Esophagus mucosa (tissue), 1 donor: ENCODE results near the gene ZSCAN2. TPM values are rescaled to one million over a fixed set of nuclear protein-coding genes. Genes with fewer than 3 reads are reported as not detected.
A peak's percentile ranks its signal among the peaks of the same experiment; 100 is the strongest.
"Not testable (repeated sequence)": the region's sequence is repeated elsewhere in the genome, so short reads cannot be mapped to it uniquely, and the experiment has no call there.

Source experiments
- ATAC-seq: fragments of 200-7000 bp; cut with Tn5 transposase; one replicate; pipeline ENCODE4 v1.9.1; 2020
- total RNA-seq: library from RNA; stranded (reverse); gene quantifications from one replicate; pipeline ENCODE4 v1.2.4, GENCODE V29; 2023
- donor health status: DM: yes; HTN: yes; CAD: no.

ZSCAN2 gene
- total RNA-seq, 1 donor from 2014 or later = 0.92 TPM

DNA sequence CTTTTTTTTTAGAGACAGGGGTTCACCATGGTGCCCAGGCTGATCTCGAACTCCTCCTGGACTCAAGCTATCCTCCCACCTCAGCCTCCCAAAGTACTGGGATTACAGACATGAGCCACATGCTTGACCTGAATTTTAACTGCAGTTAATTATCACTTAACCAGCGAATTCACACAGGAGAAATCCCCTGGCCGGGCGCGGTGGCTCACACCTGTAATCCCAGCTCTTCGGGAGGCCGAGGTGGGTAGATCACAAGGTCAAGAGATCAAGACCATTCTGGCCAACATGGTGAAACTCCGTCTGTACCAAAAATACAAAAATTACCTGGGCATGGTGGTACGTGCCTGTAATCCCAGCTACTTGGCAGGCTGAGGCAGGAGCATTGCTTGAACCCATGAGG, 41.1 kb downstream of the ZSCAN2 start:
- not testable (repeated sequence) for ATAC-seq

DNA sequence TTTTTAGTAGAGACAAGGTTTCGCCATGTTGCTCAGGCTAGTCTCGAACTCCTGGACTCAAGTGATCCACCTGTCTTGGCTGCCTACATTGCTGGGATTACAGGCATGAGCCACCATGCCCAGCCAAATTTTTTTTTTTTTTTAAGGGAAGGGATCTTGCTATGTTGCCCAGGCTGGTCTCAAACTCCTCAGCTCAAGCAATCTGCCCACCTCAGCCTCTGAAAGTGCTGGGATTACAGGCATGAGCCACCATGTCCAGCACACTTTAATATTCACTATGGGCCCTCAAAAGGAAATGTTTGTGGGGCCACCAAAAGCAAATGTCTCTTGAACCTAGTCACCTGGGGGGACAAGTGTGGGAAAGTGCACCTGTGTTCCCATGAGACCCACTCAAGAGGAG, 41.8 kb downstream of the ZSCAN2 start:
- not testable (repeated sequence) for ATAC-seq

DNA sequence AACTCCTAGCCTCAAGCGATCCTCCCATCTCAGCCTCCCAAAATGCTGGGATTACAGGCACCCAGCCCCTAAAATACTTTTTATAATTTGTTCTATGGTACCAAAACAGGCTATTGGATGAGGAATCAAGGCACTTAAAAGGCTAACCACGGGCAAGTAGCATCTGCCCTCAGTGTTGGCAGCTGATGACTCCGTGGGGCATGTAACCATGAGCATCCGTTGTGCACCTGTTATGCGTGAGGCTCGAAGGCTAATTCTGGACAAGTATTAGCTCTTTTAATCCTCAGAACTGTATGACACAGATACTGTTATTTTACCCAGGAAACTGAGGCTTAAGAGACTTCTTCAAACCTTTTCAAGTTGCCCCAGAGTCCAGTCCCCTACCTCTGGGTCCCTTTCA, 43.0 kb downstream of the ZSCAN2 start:
- ATAC-seq = no peak

DNA sequence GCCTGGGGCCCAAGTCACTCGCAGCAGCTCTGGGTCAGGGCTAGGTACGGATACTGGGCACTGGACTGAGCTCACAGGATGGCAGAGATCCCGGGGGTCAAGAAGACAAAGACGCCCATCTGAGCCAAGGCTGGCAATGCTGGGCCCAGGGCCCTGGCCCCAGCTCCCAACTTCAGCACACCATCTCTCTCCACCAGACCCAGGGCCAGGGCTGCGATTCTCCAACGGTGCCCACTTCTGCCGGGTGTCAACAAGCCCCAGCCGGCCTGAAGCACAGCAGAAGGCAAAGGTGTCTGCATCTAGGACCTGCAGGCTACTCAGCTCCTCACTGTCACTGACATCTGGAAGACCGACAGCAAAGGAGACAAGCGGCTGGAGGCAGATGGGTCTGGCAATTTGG, 44.7 kb downstream of the ZSCAN2 start:
- ATAC-seq = peak; percentile 7

DNA sequence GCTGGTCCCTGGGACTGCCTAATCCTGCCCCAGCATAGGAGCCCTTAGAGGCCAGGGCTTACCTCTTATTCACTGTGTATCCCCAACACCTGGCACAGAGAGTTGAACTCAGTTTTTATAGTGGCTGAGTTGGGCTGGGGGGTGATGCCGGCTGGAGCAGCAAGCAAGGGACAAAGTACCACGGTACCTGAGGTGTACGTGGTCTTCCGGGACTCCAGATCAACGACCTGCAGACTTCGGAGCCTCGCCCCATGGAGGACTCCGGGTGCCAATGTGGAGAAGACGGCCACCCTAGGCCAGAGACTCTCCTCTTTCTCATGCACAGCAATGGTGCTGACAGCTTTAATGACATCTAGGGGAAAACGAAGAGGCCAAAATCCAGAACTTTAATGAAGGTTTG, 45.2 kb downstream of the ZSCAN2 start:
- ATAC-seq = peak; percentile 4

DNA sequence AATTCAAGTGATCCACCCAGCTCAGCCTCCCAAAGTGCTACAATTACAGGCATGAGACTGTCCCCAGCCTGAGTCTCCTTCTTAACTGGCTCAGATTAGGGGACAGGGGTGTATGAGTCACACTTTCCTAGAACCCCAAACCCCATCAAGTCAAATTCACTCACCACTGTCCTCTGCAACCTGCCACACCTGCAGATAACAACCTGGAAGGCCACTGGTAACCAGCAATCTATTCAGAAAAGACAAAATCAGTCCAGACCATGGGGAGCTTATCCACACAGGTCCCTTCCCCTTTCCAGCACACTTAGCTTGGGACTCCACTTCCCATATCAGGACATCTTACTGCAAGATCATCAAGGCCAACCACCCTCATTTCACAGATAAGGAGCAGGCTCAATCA, 46.9 kb downstream of the ZSCAN2 start:
- ATAC-seq = no peak

DNA sequence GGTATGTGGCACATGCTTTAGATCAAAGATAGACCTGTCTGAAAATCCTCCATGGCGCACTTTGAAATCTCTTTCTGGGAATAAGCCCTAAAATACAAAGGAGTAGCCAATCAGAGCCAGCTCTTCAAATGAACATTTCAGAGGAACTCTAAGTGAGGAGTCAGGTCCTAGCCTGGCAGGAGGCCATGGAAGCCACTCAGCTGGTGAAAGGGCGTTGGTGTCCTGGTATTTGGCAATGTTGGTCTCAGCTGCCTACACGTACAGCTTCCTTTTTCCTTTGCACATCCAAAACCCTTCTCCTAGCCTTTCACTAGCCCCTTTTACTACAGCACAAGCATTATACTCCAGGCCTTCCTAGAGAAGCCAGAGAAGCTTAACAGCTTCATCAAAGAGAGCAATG, 47.7 kb downstream of the ZSCAN2 start:
- peak; percentile 29 for ATAC-seq

DNA sequence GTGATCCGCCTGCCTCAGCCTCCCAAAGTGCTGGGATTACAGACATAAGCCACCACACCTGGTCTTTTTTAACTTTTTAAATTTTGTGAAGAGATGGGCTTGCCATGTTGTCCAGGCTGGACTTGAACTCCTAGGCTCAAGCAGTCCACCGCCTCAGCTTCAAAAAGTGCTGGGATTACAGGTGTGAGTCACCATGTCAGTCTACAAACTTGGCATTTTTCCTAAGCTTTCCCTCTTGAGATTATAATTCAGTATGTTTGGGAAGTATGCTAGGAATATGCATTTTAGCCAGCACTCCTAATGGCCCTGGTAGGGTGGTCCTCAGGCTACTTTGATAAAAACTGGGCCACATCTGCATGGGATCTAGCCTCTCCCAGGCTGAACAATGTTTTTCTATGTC, 48.9 kb downstream of the ZSCAN2 start:
- no peak for ATAC-seq

DNA sequence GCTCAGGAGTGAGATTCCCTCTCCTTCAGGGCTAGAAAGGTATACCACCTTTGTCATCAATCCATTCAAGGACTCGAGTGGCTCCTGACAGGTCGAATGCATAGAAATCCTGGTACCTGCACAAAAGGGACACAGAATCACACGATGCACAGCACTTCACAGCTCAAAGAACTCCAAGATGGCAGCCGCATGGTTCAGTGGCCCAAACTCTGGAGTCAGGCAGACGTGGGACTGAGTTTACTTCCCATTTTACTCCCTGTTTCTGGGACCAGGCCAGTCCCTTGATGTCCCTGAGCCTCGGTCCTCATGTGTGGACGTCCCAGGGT, 52.7 kb downstream of the ZSCAN2 start:
- no peak for ATAC-seq

DNA sequence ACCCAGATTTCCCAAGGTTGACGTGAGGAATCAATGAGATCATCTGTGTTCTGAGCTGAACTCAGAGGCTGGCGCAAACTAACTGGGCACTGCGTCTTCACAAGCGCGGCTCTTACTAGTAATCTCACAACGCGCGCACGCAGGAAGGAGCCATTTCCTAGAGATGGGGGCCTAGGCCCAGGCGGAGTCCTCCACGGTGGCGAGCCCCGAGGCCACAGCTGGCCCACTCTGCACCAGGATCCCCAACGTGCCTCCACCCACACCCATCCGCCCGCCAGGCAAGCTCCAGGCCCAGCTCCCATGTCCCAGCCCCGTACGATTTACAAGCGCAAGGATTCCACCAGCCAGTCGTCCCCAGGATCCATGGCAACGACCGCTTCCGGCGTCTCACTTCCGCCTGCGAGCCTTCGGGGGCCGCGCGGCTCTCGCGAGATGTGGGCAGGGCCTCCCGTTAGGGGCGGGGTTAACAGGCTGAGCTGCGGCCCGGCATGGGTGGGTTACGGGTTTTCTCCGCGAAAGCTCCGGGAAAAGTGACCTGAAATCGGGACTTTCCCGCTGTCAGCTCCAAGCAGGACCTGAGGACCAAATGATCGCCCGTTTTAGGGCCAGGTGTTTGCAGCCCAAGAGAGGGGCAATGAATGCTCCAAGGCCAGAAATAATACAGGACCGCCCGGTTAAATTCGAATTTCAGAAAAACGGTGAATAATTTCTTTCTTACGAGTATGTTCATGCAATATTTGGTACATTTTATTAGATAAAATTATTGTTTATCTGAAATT, 53.3 kb downstream of the ZSCAN2 start, which contains the start of gene WDR73:
WDR73 (minus strand) TSS at position 374 of the 779 bp plus-strand sequence; CDS start at position 365, 9 bp downstream.
- ATAC-seq = peak; percentile 88

DNA sequence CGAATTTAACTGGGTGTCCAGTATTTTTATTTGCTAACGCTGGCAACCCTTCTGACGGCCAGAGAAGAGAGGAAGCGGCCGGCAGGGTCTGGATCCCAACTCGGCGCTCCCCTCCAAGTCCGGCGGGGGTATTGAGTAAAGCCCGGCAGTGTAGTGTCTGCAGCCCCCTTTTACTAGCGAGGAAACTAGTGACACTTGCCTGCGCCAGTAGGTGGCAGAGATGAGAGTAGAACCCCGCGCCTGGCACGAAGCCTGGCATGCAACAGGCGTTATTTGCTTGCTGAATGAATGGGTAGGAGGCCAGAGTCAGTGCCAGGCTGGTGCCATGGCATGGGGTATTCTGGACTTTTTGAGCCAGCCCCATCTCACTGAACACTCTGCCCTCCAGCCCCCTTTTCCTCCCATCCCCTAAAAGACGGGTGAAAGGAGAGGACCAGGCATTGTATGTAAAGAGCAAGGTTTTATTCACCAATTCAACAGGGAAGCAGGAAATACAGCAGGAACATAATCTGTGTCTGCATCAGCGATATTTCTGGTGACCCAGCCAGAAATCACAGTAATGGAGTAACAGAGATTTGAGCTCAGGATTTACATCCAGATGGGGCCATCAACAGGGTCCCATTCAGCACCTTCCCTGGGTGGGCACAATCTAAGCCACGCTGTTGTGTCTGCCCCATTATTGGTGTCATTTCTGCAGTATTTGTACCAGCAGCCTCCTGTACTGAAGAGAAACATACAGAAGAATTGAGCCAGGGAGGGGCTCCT, 54.1 kb downstream of the ZSCAN2 start:
- peak; percentile 57 for ATAC-seq

DNA sequence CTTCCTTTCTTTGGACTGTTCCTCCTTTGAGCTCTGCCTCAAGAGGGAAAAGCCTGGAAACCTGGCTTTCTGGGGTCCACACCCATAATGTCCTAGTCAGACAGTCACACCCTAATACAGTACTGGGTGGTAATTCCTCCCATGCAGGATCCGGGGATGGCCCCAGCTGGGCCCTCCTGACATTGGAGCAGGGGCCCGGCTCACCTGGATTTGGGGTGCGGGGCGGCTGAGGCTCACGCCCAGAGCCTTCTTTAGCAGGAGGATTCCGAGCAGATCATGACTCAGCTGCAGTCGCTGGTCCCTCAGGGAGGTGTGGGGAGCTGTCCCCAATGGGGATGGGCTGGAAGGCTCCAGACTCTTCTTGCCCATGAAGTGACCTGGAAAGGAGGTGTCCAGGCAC, 56.2 kb downstream of the ZSCAN2 start:
- peak; percentile 12 for ATAC-seq

DNA sequence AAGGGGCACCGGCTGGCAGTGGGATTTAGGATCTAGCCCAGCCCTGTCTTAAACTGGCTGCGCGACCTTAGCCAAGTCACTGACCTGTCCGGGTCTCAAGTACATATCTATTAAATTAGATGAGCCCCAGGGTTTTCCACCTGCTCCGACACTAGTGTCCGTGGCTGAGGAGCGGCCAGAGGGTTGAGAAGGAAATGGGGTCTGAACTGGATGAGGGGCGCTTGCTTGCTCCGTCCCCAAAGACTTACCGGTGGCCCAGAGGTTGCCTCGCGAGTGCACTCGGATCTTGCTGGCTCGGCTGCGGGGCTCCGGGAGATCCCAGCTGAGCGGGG, 56.9 kb downstream of the ZSCAN2 start:
- ATAC-seq = no peak

DNA sequence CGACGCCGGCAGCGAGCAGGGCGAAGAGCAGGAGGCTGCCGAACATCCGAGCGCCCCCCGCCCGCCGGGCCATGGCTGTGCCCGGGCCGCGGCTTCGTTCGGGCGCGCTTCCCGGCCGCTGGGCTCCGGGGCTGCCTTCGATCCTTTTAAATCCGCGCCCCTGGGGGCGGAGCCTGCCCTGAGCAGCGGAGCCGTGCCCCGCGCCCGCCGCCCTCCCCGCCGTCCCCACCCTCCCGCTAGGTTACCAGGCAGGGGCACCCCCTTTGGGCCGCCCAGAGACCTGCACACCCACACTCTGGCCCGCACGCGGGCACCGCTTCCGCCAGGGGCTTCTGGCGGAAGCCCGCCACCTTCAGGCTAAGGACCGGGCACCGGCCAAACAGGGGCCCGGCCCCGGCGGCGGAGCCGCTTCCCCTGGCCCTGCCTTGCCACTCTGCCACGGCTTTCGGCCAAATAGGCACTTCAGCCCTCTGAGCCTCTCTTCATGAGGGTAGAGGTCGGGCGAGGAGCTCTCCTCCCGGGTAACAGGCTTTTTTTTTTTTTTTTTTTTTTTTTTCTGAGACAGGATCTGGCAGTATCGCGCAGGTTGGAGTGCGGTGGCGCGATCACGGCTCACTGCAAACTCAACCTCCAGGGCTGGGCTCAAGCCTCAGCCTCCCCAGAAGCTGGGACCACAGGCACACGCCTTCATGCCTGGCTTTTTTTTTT, 57.4 kb downstream of the ZSCAN2 start, which contains the start of gene NMB:
NMB (minus strand) TSS at position 120 of the 708 bp plus-strand sequence; CDS start at position 73, 47 bp downstream.
- peak; percentile 60 for ATAC-seq

DNA sequence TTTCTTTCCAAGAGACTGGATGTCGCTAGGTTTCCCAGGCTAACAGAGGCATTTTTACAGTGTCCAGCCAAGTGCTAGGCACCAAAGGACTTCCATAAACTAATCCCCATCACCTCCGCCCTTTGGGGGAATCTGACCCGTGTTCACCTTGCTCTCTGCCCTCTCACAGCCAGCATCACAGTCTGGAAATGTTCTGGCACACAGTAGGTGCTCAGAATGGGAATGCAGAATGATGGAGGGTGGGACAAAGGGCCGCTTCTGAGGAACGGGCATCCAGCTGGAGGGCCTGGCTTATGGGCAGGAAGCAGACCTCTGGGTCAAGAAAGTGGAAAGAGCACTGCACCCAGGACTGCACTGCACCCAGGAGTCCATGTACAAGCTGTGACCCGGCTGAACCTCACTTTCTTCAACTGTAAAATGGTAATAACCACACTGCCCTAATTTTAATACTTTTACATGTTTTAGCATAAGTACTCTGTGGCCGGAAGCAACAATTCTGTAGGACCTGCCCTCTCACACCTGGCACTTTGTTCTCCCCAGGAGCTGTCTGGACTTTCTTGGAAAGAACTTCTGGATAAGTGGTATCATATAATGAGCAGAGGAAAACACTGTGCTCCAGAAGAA, 58.1 kb downstream of the ZSCAN2 start:
- no peak for ATAC-seq

DNA sequence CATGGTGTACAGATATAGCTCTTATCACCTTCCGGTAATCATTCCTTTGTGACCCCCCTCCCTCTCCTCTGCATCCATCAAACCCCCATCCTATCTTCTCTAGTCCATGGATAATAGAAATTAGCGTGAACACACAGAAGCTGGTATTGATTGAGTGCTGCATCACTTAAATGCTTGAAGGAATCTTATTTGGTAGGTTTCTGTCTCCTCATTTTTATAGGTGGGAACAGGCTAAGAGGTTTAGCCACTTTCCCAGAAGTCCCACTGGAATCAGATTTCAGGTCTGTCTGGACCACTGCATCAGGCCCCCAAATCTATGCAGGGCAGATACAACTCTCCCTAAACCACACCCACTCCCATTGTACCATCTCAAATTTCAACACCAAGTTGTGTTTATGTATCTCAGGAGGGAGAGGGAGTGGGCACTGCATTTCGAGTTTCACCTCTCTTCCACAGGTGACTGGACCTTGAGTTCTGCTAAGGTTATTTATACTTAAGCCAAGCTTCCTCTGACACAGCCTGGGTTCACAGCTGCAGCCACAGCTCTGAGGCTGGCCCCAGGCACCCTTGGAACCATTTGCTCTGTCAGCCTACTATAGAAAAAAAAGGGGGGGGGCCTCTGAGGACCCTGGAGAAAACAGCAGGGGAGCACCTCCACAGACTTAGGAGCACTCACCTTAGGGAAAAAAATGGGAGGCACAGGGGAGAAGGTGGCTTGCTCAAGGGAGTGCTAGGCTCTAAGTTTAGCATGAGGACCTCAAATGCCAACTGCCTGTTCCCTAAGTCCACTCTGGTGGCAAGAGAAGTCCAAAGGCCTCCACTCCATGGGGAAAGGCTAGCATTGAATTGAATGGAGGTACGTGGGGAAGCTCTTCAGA, 59.3 kb downstream of the ZSCAN2 start:
- no peak for ATAC-seq

DNA sequence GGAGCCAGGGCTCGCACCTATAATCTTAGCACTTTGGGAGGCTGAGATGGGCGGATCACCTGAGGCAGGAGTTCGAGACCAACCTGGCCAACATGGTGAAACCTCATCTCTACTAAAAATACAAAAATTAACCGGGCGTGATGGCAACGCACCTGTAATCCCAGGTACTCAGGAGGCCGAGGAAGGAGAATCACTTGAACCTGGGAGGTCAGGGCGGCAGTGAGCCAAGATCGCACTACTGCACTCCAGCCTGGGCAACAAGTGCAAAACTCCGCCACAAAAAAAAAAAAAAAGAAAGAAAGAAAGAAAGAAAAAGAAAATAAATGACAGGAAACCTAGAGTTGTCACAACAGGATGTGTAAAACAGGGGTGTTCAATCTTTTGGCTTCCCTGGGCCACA, 60.2 kb downstream of the ZSCAN2 start:
- no peak for ATAC-seq

DNA sequence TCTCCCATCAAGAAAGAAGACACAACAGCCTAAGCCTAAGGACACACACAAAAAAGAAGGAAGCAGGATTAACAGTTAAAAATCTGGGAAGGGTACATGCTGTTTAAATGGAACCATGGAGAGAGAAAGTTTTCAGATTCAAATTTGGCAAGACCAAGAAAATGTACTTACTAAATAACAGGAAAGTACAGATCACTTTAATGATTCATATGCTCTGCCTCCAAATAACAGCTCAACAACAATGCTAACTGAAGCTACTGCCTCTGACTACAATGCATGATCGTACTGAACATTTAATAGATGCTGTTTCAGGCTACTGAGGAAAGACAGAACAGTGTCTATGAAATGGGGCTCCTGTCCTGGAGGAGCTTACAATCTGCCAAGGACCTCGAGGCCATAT, 65.6 kb downstream of the ZSCAN2 start:
- no peak for ATAC-seq

DNA sequence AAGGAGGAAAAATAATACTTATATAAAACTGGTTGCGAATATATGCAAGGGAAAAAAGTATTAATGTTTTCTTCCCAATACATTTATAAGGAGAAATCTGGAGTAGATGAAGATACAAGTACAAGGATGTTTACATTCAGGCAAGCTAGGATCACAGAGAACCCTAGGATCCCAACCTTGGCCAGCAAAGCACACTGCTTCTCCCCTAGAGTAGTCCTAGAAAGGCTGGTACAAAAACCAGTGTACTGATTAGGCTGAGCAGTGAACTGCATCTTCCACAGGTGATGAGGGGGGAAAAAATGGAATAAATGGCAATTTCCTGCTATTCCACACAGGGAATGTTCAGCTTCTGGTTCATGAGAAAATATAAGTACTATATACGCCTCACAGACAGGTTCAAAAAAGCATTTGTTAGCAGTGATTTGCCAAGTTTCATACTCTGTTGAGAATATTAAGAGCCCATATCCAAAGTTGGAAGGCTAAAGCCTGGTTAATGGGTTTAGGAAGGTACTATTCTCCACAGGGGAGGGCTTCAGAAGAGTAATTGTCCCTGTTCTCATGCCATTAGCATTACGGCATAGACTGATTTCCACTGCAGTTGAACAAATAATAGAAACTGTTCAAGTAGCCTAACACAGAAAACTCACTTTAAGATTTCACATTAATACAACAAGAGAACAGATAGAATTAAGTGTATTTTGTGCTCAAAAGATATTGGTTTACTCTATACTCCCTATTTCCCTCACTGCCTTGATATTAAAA, 67.6 kb downstream of the ZSCAN2 start:
- no peak for ATAC-seq

DNA sequence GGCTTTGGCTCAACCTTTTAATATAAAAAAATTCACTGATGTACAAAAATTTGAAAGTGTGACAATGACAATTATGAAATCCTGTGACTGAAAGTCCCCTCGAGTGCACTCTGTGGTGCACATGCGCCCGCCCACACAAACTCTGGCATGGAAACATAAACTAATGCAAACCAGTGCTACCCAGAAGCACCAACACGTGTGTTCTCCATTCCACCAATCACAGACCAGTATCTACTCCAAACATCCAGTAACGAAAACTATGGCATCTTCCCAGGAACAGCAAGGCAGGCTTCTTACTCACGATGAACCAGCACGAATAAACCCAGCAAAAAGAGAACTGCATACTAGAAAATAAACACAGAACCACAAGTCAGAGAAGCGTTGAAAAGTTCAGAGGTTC, 68.9 kb downstream of the ZSCAN2 start:
- ATAC-seq = no peak

DNA sequence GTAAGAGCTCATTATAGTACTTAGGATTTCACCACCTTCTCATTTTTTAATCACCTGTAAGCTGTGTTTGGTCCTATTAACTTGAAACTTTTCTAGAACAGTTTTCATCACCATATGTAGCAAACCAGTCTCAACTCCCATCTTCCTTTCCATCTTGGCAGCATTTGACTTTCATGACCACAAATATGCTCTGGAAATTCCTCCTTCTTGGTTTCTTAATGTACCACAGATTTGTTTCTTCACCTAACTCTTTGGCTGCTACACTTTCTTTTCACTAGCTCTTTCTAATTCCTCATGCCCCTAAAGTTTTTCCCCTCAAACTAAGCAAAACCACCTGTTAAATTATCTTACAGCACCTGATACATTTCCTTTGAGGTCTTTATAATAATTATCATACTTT, 70.4 kb downstream of the ZSCAN2 start:
- ATAC-seq = no peak
